ENCODE data around the gene RNF169. TPM values are rescaled to one million over a fixed set of nuclear protein-coding genes. Genes with fewer than 3 reads are reported as not detected.

RNF169 gene
- total and polyA plus RNA-seq, 12 donors = 2.3 to 14.0 (median 10.8) TPM

DNA sequence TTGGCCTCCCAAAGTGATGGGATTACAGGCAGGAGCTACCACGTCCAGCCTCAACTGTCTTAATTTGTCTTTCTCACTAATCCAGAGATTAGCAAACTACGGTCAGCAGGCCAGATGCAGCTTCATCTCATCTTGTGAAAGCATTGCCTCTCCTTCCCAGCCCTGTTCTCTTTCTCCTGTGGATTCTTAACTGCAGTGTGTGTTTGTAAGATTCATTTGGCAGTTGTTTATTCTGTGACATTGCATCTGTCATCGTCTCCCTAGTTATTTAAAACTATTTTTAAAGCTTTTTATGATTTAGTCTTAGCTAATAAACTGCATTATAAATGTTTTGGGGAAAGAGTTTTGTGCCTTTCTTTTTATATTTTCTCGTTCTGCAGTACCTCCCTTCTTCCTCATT, 29.2 kb downstream of the RNF169 start:
- no peaks in the 10 kb centered on the region for H3K27me3 ChIP-seq
- H3K4me3 ChIP-seq = no peak overlapping the region
- intact Hi-C loops (cut with DNase I) = no loop called here
- TF ChIP-seq, protein P1, sequence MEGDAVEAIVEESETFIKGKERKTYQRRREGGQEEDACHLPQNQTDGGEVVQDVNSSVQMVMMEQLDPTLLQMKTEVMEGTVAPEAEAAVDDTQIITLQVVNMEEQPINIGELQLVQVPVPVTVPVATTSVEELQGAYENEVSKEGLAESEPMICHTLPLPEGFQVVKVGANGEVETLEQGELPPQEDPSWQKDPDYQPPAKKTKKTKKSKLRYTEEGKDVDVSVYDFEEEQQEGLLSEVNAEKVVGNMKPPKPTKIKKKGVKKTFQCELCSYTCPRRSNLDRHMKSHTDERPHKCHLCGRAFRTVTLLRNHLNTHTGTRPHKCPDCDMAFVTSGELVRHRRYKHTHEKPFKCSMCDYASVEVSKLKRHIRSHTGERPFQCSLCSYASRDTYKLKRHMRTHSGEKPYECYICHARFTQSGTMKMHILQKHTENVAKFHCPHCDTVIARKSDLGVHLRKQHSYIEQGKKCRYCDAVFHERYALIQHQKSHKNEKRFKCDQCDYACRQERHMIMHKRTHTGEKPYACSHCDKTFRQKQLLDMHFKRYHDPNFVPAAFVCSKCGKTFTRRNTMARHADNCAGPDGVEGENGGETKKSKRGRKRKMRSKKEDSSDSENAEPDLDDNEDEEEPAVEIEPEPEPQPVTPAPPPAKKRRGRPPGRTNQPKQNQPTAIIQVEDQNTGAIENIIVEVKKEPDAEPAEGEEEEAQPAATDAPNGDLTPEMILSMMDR (IDR thresholded peaks at IDR 0.05) = no peak
- H3K36me3 ChIP-seq = no peaks in the 10 kb centered on the region
- peaks cover 0 to 62% (median 18%) of the 10 kb centered on the region in 9 donors for H3K4me1 ChIP-seq
- DNase-seq = no peak
- 77 to 82% methylated on average over 4 of the region's 4 CpGs for WGBS, 2 donors
- H3K27ac ChIP-seq = no peak overlapping the region
- no peak for ATAC-seq
- H3K9me3 ChIP-seq = no peaks in the 10 kb centered on the region

- intact Hi-C loops (cut with DNase I) = no loop called here
- Histone ChIP-seq H3K27me3 (no peaks in the 10 kb centered on the region), H3K9me3 (no peaks in the 10 kb centered on the region), H3K36me3 (no peaks in the 10 kb centered on the region), H3K27ac (no peak overlapping the region), H3K4me1 (peaks cover 0 to 62% (median 25%) of the 10 kb centered on the region in 9 donors), H3K4me3 (no peak overlapping the region)
- 99% methylated on average over 6 of the region's 6 CpGs for WGBS, 2 donors
- TF ChIP-seq, protein P1 (IDR thresholded peaks at IDR 0.05) = no peak
- DNase-seq (no peak), ATAC-seq (no peak)
Observed at GRCh38 chr11:74778581-74778980, 29.9 kb downstream of the RNF169 start.

DNA sequence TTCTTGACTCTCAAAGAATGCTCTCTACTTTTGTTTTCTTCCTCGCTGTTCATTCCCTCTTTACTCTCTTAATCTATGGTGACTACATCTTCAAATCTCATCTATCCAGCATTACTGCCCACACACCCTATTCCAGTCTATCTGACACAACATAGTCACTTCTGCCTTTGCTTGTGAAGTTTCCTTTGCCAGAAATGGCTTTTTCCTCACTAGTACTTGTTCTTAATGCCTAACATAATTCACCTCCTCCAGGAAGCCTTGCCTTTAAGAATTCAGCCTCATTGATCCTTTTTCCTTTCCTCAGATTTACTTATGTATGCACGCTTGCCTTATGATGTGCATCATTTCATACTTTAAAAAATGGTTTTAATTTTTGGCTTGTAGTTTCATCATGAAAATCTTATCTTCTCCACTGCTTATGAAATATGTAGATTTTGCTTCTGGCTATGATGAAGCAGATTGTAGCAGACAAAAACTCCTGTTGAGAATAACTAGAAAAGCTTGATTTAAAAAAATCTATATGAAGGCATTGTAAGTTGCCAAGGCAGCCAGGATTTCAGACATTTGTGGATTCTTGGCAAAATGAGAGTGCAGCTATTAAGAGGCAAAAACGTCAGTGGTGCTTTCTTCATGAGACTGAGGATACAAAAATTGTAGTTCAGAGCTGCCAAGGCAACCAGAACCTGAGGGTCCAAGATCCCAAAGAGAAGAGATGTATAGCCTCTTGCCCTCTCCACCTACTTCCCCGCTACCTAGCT, 31.8 kb downstream of the RNF169 start:
- DNase-seq = no peak
- H3K9me3 ChIP-seq = no peaks in the 10 kb centered on the region
- no peak overlapping the region for H3K4me3 ChIP-seq
- no peak for ATAC-seq
- no peaks in the 10 kb centered on the region for H3K36me3 ChIP-seq
- H3K4me1 ChIP-seq = peaks cover 0 to 73% (median 34%) of the 10 kb centered on the region in 9 donors
- intact Hi-C loops (cut with DNase I) = no loop called here
- TF ChIP-seq, protein P1 (IDR thresholded peaks at IDR 0.05) = no peak
- 84% methylated on average over 4 of the region's 4 CpGs for WGBS, 2 donors
- H3K27ac ChIP-seq = no peak overlapping the region
- H3K27me3 ChIP-seq = no peaks in the 10 kb centered on the region

GRCh38 chr11:74783241-74783871, 34.7 kb downstream of the RNF169 start:
- H3K27ac ChIP-seq = peak overlapping the region in 6 of 10 donors; percentile 9 to 74 (median 36)
- intact Hi-C loops (cut with DNase I) = no loop called here
- DNase-seq (peak in 1 of 2 donors; percentile 10), ATAC-seq (peak in 7 of 8 donors; percentile 28 to 90 (median 71))
- no peaks in the 10 kb centered on the region for H3K27me3 ChIP-seq
- H3K4me3 ChIP-seq = no peak overlapping the region
- no peaks in the 10 kb centered on the region for H3K36me3 ChIP-seq
- 67 to 68% methylated on average over 2 of the region's 2 CpGs for WGBS, 2 donors
- H3K4me1 ChIP-seq = peaks cover 0 to 63% (median 25%) of the 10 kb centered on the region in 9 donors
- H3K9me3 ChIP-seq = no peaks in the 10 kb centered on the region
- TF ChIP-seq, protein P1 (IDR thresholded peaks at IDR 0.05) = no peak
